Activated CD4-positive, alpha-beta T cell treated with anti-CD3 and anti-CD28 coated beads, Interleukin-2, amount 10 ng/mL, durations not matched to agents 7 days and 5 days (primary cell): ENCODE results near the gene BNIP5. TPM values are rescaled to one million over a fixed set of nuclear protein-coding genes. Genes with fewer than 3 reads are reported as not detected.

Experiments
- CTCF ChIA-PET: fragments of 350-600 bp; sonication (Branson Sonifier 250); formaldehyde crosslinking; loops from one replicate; lab custom pipeline; 2021; ENCODE audit warnings: antibody characterized with exemption; lab: Charles Lee
- POLR2A ChIA-PET: fragments of 350-600 bp; sonication (Branson Sonifier 250); formaldehyde crosslinking; loops from one replicate; lab custom pipeline; 2021; ENCODE audit warnings: antibody characterized with exemption; lab: Charles Lee
- DNase-seq: peaks from one replicate; pipeline ENCODE4 v3.0.0-alpha.2; 2020
- H3K27ac Mint-ChIP-seq: one replicate; pipeline ENCODE4 v1.8.0; 2021; ENCODE audit warnings: mild to moderate bottlenecking, moderate library complexity, mixed read lengths
- H3K27me3 Mint-ChIP-seq: one replicate; pipeline ENCODE4 v1.8.0; 2021; ENCODE audit warnings: mixed read lengths
- H3K36me3 Mint-ChIP-seq: one replicate; pipeline ENCODE4 v1.8.0; 2021; ENCODE audit warnings: low read depth, mixed read lengths
- H3K4me1 Mint-ChIP-seq: one replicate; pipeline ENCODE4 v1.8.0; 2021; ENCODE audit warnings: mixed read lengths
- H3K4me3 Mint-ChIP-seq: one replicate; pipeline ENCODE4 v1.8.0; 2021; ENCODE audit warnings: mild to moderate bottlenecking, moderate library complexity, mixed read lengths
- H3K9me3 Mint-ChIP-seq: one replicate; pipeline ENCODE4 v1.8.0; 2021; ENCODE audit warnings: mixed read lengths
- total RNA-seq, 2 experiments: library from RNA; stranded (reverse); gene quantifications; one replicate each; pipeline ENCODE4 v1.2.3, GENCODE V29; 2021

BNIP5 gene
- total RNA-seq, 2 experiments from 2014 or later, result not detected

DNA sequence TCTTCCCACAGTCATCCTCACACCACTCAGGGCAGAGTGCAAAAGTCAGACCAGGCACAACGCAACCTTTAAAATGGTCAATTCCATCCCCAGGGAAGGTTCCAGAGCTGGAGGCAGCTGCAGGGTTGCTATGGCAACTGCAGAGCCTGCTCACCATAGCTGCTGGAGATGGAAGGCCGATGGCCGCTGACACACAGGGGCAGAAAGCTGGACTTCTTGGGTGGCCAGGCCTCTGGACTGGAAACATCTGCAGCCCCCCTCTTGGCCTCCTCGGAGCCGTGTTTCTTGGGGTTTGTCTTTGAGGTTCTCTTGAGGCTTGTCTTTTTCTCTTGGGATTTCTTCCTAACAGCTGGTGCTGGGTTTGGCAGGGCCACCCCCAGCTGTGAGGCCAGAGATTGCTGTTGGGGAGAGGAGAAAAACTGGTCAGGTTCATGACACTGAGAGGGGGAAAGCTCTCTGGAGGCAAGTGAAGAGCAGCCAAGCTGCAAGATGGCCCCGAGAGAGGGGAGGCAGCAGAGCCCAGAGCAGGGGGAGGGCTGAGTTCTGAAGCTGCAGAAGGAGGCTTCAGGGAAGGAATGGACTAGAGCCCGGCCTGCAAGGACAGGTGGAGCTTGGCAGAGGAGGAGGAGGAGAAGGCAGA lies 10.2 kb downstream of the BNIP5 start:
- POLR2A ChIA-PET, result no interaction called here
- Mint-ChIP-seq H3K4me3 (no peak overlapping the region), H3K27me3 (peaks cover 10% of the 10 kb centered on the region), H3K9me3 (no peaks in the 10 kb centered on the region), H3K4me1 (no peaks in the 10 kb centered on the region), H3K27ac (no peak overlapping the region), H3K36me3 (no peaks in the 10 kb centered on the region)
- CTCF ChIA-PET, result interaction anchor here (0.8 to 3.9 kb wide), 3 partner anchors 14 to 24 kb away, joined by 3 to 16 read pairs (median 11); no protein-coding TSS in a partner anchor
- DNase-seq, result no peak

DNA sequence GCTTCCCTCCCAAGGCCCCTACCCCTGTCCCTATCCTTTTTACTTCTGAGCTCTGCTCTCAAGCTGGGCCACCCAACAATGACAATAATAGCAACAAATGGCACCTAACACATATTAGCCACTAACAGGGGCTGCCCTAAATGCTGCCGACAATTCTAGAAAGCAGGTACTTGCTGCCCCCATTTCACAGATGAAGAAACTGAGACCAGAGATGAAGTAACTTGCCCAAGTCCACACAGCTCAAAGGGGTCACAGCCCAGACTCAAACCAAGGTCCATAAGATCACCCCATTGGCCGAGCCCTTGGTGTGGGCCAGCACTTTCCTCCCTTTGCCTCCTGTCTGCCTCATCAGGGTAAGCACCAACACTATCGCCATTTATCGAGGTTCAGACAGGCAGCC lies 12.0 kb downstream of the BNIP5 start:
- H3K4me3 Mint-ChIP-seq, result no peak overlapping the region
- no peaks in the 10 kb centered on the region for H3K36me3 Mint-ChIP-seq
- H3K9me3 Mint-ChIP-seq, result no peaks in the 10 kb centered on the region
- no peaks in the 10 kb centered on the region for H3K4me1 Mint-ChIP-seq
- DNase-seq, result no peak
- ChIA-PET POLR2A (no interaction called here), CTCF (no interaction called here)
- H3K27ac Mint-ChIP-seq, result no peak overlapping the region
- peaks cover 10% of the 10 kb centered on the region for H3K27me3 Mint-ChIP-seq

DNA sequence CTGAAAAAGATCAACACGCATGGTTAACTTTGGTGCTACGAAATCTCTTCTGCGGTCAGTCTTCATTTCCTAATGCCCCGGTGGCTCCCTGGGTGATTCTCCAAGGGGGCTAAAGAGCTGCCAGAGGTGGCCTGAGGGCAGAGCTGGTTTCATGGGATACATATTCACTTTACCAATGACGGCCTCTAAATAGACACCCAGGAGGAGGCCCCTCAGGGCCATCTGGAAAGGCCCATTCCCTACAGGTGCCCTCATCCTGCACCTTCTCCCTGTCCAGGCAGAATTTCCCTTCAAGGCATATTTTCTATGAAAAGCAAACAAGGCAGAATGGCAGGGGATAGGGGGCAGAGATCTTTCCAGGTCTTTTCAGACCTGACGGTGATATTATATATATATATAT lies 12.5 kb downstream of the BNIP5 start:
- Mint-ChIP-seq H3K36me3 (no peaks in the 10 kb centered on the region), H3K27me3 (peaks cover 10% of the 10 kb centered on the region), H3K27ac (no peak overlapping the region), H3K4me3 (no peak overlapping the region), H3K4me1 (no peaks in the 10 kb centered on the region), H3K9me3 (no peaks in the 10 kb centered on the region)
- ChIA-PET CTCF (no interaction called here), POLR2A (no interaction called here)
- DNase-seq, result no peak

DNA sequence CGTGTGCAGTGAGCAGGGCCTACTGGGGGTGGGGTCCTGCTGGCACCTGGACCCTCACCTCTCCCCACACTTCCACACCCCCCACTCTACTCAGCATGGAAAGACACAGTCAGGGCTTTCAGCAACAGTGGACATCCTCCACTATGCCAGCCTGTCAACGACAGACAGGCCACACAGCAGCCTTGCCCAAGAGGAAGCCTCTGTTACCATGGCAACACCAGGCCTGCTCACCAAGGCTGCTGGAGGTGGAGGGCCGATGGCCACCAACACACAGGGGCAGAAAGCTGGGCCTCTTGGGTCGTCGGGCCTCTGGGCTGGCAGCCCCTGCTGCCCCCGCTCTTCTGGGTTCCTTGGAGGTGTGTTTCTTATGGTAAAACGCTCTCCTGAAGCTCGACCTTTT lies 13.6 kb downstream of the BNIP5 start:
- DNase-seq, result no peak
- Mint-ChIP-seq H3K9me3 (no peaks in the 10 kb centered on the region), H3K4me1 (no peaks in the 10 kb centered on the region), H3K4me3 (no peak overlapping the region), H3K27me3 (peaks cover 7% of the 10 kb centered on the region), H3K36me3 (no peaks in the 10 kb centered on the region), H3K27ac (no peak overlapping the region)
- ChIA-PET CTCF (no interaction called here), POLR2A (no interaction called here)

DNA sequence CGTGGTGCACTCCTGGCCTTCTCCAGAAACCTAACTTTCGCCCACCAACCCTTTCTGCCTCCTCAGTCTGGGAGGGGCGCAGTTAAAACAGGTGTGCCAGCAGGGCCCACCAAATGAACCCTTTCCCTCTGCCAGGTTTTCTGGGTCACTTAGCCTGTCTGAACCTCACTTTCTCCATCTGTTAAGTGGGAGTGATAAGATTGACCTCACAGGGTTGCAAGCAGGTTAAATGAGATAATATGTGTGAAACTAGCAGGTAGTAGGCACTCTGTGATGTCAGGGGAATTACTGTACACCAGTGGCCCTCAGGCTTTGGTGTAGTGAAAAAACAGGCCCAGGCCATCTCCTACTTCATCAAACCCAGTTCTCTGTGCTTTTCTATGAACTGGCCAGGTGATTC lies 14.1 kb downstream of the BNIP5 start:
- CTCF ChIA-PET, result interaction anchor here (0.9 kb wide), 1 partner anchor 20 kb away, joined by 3 read pairs; no protein-coding TSS in a partner anchor
- Mint-ChIP-seq H3K27me3 (peaks cover 7% of the 10 kb centered on the region), H3K27ac (no peak overlapping the region), H3K9me3 (no peaks in the 10 kb centered on the region), H3K36me3 (no peaks in the 10 kb centered on the region), H3K4me3 (no peak overlapping the region), H3K4me1 (no peaks in the 10 kb centered on the region)
- no peak for DNase-seq
- POLR2A ChIA-PET, result no interaction called here

DNA sequence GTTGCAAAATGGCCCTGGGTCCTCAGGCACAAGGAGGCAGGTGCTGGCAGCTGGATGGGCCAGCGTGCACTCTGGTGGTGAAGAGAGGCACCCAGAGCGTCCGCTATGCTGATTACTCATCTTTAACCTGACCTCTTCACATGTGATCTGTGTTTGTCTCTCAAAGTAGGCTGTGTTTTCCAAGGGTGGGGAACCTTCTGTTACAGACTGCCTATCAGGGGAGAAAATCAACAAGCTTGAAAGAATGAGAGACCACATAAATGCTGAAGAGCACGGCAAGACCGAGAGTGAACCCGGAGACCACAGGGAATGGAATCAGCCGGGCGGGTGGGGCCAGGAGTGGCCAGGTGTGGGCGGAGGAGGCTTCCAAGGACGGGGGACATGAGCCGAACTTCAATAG lies 16.2 kb downstream of the BNIP5 start:
- Mint-ChIP-seq H3K9me3 (no peaks in the 10 kb centered on the region), H3K27me3 (peaks cover 7% of the 10 kb centered on the region), H3K27ac (no peak overlapping the region), H3K4me3 (no peak overlapping the region), H3K4me1 (no peaks in the 10 kb centered on the region), H3K36me3 (no peaks in the 10 kb centered on the region)
- ChIA-PET POLR2A (no interaction called here), CTCF (interaction anchor here (1.0 to 1.5 kb wide), 3 partner anchors 11 to 45 kb away, joined by 3 to 5 read pairs (median 4); no protein-coding TSS in a partner anchor)
- DNase-seq, result no peak

DNA sequence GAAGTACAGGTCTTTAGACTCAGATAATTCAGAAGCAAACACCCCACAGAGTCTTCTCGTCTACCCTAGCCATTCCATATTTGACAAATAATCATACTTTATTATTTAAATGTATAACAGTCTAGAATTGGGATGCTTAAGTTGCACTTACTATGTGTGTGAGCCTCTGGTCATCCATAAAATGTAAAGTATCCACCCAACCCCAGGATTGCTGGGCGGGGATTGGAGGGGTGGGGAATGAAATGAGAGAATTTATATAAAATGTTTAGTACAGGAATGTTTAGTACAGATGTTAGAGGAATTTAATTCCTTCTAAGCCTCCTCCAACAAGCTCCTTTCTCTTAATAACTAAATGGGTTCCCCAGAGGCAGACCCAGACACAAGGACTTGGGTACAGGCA lies 16.9 kb downstream of the BNIP5 start:
- DNase-seq, result no peak
- ChIA-PET CTCF (interaction anchor here (1.0 kb wide), 2 partner anchors 11 to 45 kb away, joined by 3 to 4 read pairs; no protein-coding TSS in a partner anchor), POLR2A (no interaction called here)
- no peak overlapping the region for H3K27ac Mint-ChIP-seq
- H3K9me3 Mint-ChIP-seq, result no peaks in the 10 kb centered on the region
- no peak overlapping the region for H3K4me3 Mint-ChIP-seq
- H3K36me3 Mint-ChIP-seq, result no peaks in the 10 kb centered on the region
- H3K27me3 Mint-ChIP-seq, result peaks cover 7% of the 10 kb centered on the region
- H3K4me1 Mint-ChIP-seq, result no peaks in the 10 kb centered on the region

DNA sequence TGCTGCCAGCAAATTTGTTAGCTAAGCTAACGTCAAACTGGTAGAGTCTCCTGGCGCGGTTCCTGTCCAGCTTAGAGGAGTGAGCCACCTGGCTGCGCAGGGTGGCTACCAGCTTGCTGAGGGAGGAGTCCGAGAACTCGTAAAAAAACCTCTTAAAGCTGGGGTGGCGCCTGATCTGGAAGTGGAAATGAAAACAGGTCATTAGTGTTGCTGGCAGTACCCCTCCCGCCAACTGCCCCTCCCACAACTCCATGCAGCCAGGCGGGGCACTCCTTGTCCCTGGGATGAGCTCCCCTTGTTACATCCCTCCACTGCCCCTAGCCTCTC lies 17.3 kb downstream of the BNIP5 start:
- H3K27me3 Mint-ChIP-seq, result peaks cover 7% of the 10 kb centered on the region
- H3K9me3 Mint-ChIP-seq, result no peaks in the 10 kb centered on the region
- POLR2A ChIA-PET, result no interaction called here
- CTCF ChIA-PET, result interaction anchor here (0.8 to 1.0 kb wide), 2 partner anchors 11 to 17 kb away, joined by 3 to 4 read pairs; no protein-coding TSS in a partner anchor
- no peak overlapping the region for H3K4me3 Mint-ChIP-seq
- no peak overlapping the region for H3K27ac Mint-ChIP-seq
- DNase-seq, result no peak
- no peaks in the 10 kb centered on the region for H3K4me1 Mint-ChIP-seq
- no peaks in the 10 kb centered on the region for H3K36me3 Mint-ChIP-seq

DNA sequence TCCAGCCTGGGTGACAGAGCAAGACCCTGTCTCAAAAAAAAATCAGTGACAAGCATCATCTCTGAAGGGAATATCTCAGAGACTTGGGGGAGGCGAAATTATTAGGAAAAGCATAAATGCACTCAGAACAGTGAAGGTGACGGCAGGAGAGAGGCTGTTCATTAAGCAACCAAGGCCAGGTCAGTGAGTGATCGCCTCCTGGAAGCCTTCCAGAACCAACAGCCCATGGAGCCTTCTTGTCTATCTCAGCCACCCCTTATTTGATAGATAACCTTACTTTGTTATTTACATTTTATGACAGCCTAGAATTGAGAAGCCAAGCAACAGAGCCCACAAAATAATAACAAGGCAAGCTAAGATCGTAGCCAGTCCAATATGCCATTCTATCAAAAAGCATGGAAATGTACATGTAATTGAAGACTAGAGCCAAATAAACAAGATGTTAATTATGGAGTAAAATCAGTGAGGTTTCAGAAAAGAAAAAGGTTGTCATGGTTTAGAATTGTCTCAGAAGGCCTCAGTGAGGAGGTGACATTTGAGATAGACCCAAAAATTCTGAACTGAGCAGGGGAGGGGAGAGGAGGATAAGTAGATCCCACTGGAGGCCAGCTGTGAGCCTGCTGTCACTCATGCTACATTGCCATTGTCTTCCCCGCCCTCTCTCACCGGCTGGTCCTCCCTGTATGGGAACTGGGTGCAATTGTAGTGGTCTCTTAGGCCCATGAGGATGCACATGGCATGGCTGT lies 17.8 kb downstream of the BNIP5 start:
- CTCF ChIA-PET, result interaction anchor here (0.6 to 1.0 kb wide), 3 partner anchors 11 to 17 kb away, joined by 3 to 4 read pairs (median 3); no protein-coding TSS in a partner anchor
- no peaks in the 10 kb centered on the region for H3K36me3 Mint-ChIP-seq
- no peak overlapping the region for H3K27ac Mint-ChIP-seq
- peaks cover 7% of the 10 kb centered on the region for H3K27me3 Mint-ChIP-seq
- POLR2A ChIA-PET, result interaction anchor here (0.7 kb wide), 1 partner anchor 1181 kb away, joined by 3 read pairs; no protein-coding TSS in a partner anchor
- H3K9me3 Mint-ChIP-seq, result no peaks in the 10 kb centered on the region
- DNase-seq, result no peak
- H3K4me1 Mint-ChIP-seq, result no peaks in the 10 kb centered on the region
- no peak overlapping the region for H3K4me3 Mint-ChIP-seq

DNA sequence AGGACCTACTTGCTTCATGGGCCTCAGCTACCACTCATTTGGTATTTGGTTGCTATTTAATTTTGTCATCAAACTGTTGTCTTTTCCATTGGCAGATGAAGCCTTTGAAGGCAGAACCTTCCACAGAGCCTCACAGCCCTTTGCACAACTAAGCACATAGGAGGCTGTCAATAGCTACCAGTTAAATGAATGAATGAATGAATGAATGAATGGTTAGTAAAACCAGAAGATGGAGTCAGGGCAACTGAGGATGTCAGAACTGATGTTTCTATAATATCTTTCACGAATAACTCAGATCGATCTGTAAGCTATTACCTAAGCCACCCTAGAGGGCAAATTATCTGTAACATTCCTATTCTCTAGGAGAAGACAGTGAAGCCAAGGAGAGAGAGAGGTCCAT lies 19.1 kb downstream of the BNIP5 start:
- Mint-ChIP-seq H3K27me3 (peaks cover 7% of the 10 kb centered on the region), H3K4me1 (no peaks in the 10 kb centered on the region), H3K9me3 (no peaks in the 10 kb centered on the region), H3K27ac (no peak overlapping the region), H3K36me3 (no peaks in the 10 kb centered on the region), H3K4me3 (no peak overlapping the region)
- DNase-seq, result no peak
- POLR2A ChIA-PET, result no interaction called here
- CTCF ChIA-PET, result interaction anchor here (1.2 to 1.8 kb wide), 2 partner anchors 15 to 24 kb away, joined by 3 to 7 read pairs; no protein-coding TSS in a partner anchor

DNA sequence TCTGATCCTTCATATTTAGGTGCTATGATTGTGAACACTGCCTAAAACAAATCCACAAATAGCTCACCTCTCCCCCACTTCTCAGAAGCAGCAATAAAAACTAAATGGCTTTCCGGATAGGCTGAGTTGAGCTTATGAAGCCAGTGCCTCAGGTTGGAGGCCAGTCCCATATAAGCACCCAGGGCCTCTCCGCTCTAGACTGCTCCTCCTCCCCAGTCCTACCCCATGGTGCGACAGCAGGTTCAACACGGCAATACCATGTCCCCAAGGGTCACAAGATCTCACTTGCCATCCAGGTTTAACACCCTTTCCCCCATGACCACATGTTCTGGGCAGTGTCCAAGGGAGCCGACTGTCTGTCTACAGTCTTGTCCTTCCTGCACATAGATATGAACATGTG lies 20.8 kb downstream of the BNIP5 start:
- H3K36me3 Mint-ChIP-seq, result no peaks in the 10 kb centered on the region
- H3K4me3 Mint-ChIP-seq, result no peak overlapping the region
- no peaks in the 10 kb centered on the region for H3K4me1 Mint-ChIP-seq
- H3K27me3 Mint-ChIP-seq, result peaks cover 9% of the 10 kb centered on the region
- CTCF ChIA-PET, result interaction anchor here (0.9 kb wide), 1 partner anchor 11 kb away, joined by 3 read pairs; no protein-coding TSS in a partner anchor
- no peaks in the 10 kb centered on the region for H3K9me3 Mint-ChIP-seq
- POLR2A ChIA-PET, result no interaction called here
- H3K27ac Mint-ChIP-seq, result no peak overlapping the region
- no peak for DNase-seq

DNA sequence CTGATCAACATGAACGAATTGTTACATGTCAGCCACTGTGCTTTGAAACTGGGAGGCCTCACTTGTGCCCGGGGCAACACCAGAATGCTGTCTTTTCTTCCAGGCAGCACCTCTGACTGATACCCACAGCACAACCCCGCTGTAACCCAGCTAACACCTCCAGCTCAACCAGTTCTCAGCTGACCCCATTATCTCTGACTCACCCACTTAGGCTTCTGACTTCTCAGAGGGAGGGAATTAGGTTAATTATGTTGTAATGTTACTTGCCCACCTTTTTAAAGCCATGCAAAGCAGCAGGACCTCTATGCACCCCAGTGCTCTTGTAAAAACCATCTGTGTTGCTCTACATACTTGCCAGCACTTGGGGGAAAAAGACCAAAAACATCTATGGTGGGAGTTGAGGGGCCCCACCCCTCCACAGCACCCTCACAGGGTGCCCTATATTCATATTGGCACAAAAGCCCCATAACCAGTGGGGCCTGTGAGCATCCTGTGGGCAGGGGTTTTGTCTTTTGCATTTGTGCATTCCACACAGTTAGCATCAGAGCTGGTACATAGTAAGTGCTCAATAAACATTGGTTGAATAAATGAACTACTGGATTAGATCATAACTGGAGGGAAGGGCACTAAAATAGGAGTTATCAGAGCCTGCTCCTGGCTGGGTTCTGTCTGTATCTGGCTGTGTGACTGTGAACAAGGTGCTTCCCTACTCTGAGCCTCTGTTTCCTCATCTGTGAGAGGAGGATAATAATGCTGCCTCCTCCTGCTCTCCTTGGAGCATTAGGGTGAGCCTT lies 22.3 kb downstream of the BNIP5 start:
- ChIA-PET CTCF (interaction anchor here (0.6 kb wide), 2 partner anchors 180 to 202 kb away, joined by 3 to 4 read pairs; no protein-coding TSS in a partner anchor), POLR2A (no interaction called here)
- Mint-ChIP-seq H3K27me3 (peaks cover 9% of the 10 kb centered on the region), H3K4me3 (no peak overlapping the region), H3K4me1 (no peaks in the 10 kb centered on the region), H3K27ac (no peak overlapping the region), H3K36me3 (no peaks in the 10 kb centered on the region), H3K9me3 (no peaks in the 10 kb centered on the region)
- DNase-seq, result no peak
